ENCODE measurements around the gene COBLL1. TPM values are rescaled to one million over a fixed set of nuclear protein-coding genes. Genes with fewer than 3 reads are reported as not detected.
A peak's percentile ranks its signal among the peaks of the same experiment; 100 is the strongest.

Gene COBLL1
- total RNA-seq, 1 donor from 2014 or later = 95.3 TPM

DNA sequence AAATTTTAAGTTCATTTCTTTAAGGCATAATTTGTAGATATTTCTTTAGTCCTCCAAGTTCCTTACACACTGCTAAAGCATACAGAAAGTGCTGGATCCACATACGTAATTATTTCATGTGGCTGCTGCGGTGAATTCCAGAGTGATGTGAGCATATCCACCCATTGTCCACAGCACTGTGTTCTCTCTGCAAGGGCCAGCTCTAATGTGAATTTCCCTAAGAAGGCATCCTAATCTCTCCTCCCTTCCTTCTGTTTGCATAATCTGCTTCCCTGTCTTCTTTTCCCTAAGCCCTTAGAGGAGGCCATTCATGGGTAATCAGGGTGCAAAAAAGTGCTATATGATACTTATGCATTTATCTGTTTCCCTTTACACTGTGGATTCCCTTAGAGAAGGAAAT, 57.2 kb downstream of the COBLL1 start:
- no peak for TF ChIP-seq CTCF (IDR thresholded peaks at IDR 0.05)
- no peak for DNase-seq
- no peaks in the 10 kb centered on the region for H3K9me3 ChIP-seq
- H3K27me3 ChIP-seq = no peaks in the 10 kb centered on the region
- H3K4me1 ChIP-seq = peaks cover 36% of the 10 kb centered on the region
- intact Hi-C loops (cut with DNase I) = no loop called here
- no peaks in the 10 kb centered on the region for H3K36me3 ChIP-seq
- ATAC-seq = peak; percentile 25
- no peak overlapping the region for H3K4me3 ChIP-seq
- peak overlapping the region; percentile 17 for H3K27ac ChIP-seq

DNA sequence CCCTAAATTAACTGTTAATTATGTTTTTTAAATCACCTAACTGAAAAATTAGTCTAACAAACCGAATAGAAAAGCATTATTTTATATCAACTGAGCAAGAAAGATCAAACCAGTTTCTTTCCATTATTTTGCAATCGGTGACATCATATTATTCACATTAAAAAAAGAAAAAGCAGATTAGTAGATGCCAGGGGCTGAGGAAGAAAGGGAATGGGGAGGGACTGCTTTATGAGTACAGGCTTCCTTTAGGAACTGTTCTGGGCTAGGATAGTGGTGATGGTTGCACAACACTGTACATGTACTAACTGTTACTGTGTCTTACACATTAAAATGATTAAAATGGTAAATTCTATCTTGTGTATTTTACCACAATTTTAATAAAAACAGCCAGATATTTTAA, 59.3 kb downstream of the COBLL1 start:
- Histone ChIP-seq H3K4me1 (peaks cover 36% of the 10 kb centered on the region), H3K36me3 (no peaks in the 10 kb centered on the region), H3K27ac (peak overlapping the region; percentile 8), H3K9me3 (no peaks in the 10 kb centered on the region), H3K4me3 (no peak overlapping the region), H3K27me3 (no peaks in the 10 kb centered on the region)
- intact Hi-C loops (cut with DNase I) = no loop called here
- TF ChIP-seq CTCF (IDR thresholded peaks at IDR 0.05) = no peak
- DNase-seq = no peak
- peak; percentile 48 for ATAC-seq

- Histone ChIP-seq H3K4me1 (peaks cover 36% of the 10 kb centered on the region), H3K36me3 (no peaks in the 10 kb centered on the region), H3K9me3 (no peaks in the 10 kb centered on the region), H3K4me3 (no peak overlapping the region), H3K27me3 (no peaks in the 10 kb centered on the region), H3K27ac (no peak overlapping the region)
- DNase-seq = no peak
- peak; percentile 57 for ATAC-seq
- intact Hi-C loops (cut with DNase I) = no loop called here
- no peak for TF ChIP-seq CTCF (IDR thresholded peaks at IDR 0.05)
Measured at GRCh38 chr2:164781394-164781793, 60.2 kb downstream of the COBLL1 start.

GRCh38 chr2:164780611-164781178, 60.9 kb downstream of the COBLL1 start:
- no peak for DNase-seq
- no peaks in the 10 kb centered on the region for H3K27me3 ChIP-seq
- H3K27ac ChIP-seq = no peak overlapping the region

GRCh38 chr2:164779383-164780057, 62.1 kb downstream of the COBLL1 start:
- Histone ChIP-seq H3K36me3 (no peaks in the 10 kb centered on the region), H3K27ac (no peak overlapping the region), H3K4me3 (no peak overlapping the region), H3K4me1 (peaks cover 30% of the 10 kb centered on the region), H3K9me3 (no peaks in the 10 kb centered on the region), H3K27me3 (no peaks in the 10 kb centered on the region)
- intact Hi-C loops (cut with DNase I) = no loop called here
- ATAC-seq = peak; percentile 20
- TF ChIP-seq CTCF (IDR thresholded peaks at IDR 0.05) = no peak
- no peak for DNase-seq

More at GRCh38 chr2:164780611-164781178, 60.9 kb downstream of the COBLL1 start:
- no peak for TF ChIP-seq CTCF (IDR thresholded peaks at IDR 0.05)
- intact Hi-C loops (cut with DNase I) = no loop called here
- Histone ChIP-seq H3K36me3 (no peaks in the 10 kb centered on the region), H3K9me3 (no peaks in the 10 kb centered on the region), H3K4me3 (no peak overlapping the region), H3K4me1 (peaks cover 36% of the 10 kb centered on the region)
- peak; percentile 35 for ATAC-seq

Data from upper lobe of right lung (tissue), 1 donor.